Fibroblast of mammary gland (primary cell): ENCODE results near the gene LGR6.
"Not testable (repeated sequence)": the region's sequence is repeated elsewhere in the genome, so short reads cannot be mapped to it uniquely, and the experiment has no call there.

ENCODE experiments used
- DNase-seq: peaks from one replicate; pipeline ENCODE4 v3.0.0-alpha.2; 2010; ENCODE audit warnings: low read depth
- H3K4me3 ChIP-seq: 2 replicates; pipeline ENCODE4 v1.5.1; 2011; ENCODE audit warnings: low read depth, mild to moderate bottlenecking, low read length, moderate library complexity; ENCODE audit not compliant: control insufficient read depth
- CTCF ChIP-seq: conservative IDR thresholded peaks from 2 replicates; pipeline ENCODE4 v1.5.1; 2011; ENCODE audit warnings: low read depth, low read length, inconsistent platforms; ENCODE audit not compliant: control insufficient read depth, insufficient read depth

The LGR6 gene

GRCh38 chr1:202255343-202255742 lies 61.7 kb downstream of the LGR6 start:
- H3K4me3 ChIP-seq = no peak overlapping the region
- no peak for TF ChIP-seq CTCF
- DNase-seq = no peak

- no peak for DNase-seq
- H3K4me3 ChIP-seq = no peak overlapping the region
- TF ChIP-seq CTCF = no peak
These were observed 66.1 kb downstream of the LGR6 start for GRCh38 chr1:202259705-202260104.

- DNase-seq, H3K4me3 ChIP-seq: not testable (repeated sequence)
These were observed 67.8 kb downstream of the LGR6 start for GRCh38 chr1:202261209-202261958.

- TF ChIP-seq CTCF = no peak
- no peak for DNase-seq
- H3K4me3 ChIP-seq = no peak overlapping the region
These were observed 70.0 kb downstream of the LGR6 start for GRCh38 chr1:202263628-202264027.

GRCh38 chr1:202264300-202264699 lies 70.7 kb downstream of the LGR6 start:
- no peak for TF ChIP-seq CTCF
- H3K4me3 ChIP-seq = no peak overlapping the region
- no peak for DNase-seq

- H3K4me3 ChIP-seq = no peak overlapping the region
- TF ChIP-seq CTCF = no peak
- DNase-seq = no peak
These were observed 71.1 kb downstream of the LGR6 start for GRCh38 chr1:202264726-202265125.

GRCh38 chr1:202266061-202266765 lies 72.6 kb downstream of the LGR6 start:
- no peak for TF ChIP-seq CTCF
- no peak for DNase-seq
- no peak overlapping the region for H3K4me3 ChIP-seq
